NCI-H2196 treated with DMSO at 0.1 percent for 48 hours (cell line): Measurements from ENCODE around the gene MRFAP1.
"Not testable (repeated sequence)": the region's sequence is repeated elsewhere in the genome, so short reads cannot be mapped to it uniquely, and the experiment has no call there.

ENCODE experiments used
- DNase-seq: peaks from one replicate; lab custom pipeline; 2025; ENCODE audit not compliant: unreplicated experiment; lab: John Stamatoyannopoulos, UW

MRFAP1 gene

GRCh38 chr4:6610856-6611430 lies 29.5 kb upstream of the MRFAP1 start:
- DNase-seq = no peak

- DNase-seq = no peak
Observed at GRCh38 chr4:6612961-6613675, 27.4 kb upstream of the MRFAP1 start.

GRCh38 chr4:6613676-6614651 lies 26.5 kb upstream of the MRFAP1 start:
- no peak for DNase-seq

GRCh38 chr4:6614701-6615230 lies 25.7 kb upstream of the MRFAP1 start:
- no peak for DNase-seq

GRCh38 chr4:6616087-6616995 lies 24.1 kb upstream of the MRFAP1 start:
- no peak for DNase-seq

- no peak for DNase-seq
Observed at GRCh38 chr4:6617246-6617645, 23.2 kb upstream of the MRFAP1 start.

- no peak for DNase-seq
Observed at GRCh38 chr4:6618386-6619115, 21.9 kb upstream of the MRFAP1 start.

GRCh38 chr4:6619116-6619465 lies 21.4 kb upstream of the MRFAP1 start:
- DNase-seq = no peak

- no peak for DNase-seq
Observed at GRCh38 chr4:6619466-6620255, 20.8 kb upstream of the MRFAP1 start.

GRCh38 chr4:6620296-6620695 lies 20.2 kb upstream of the MRFAP1 start:
- no peak for DNase-seq

- no peak for DNase-seq
Observed at GRCh38 chr4:6620891-6621555, 19.5 kb upstream of the MRFAP1 start.

GRCh38 chr4:6621556-6621927 lies 18.9 kb upstream of the MRFAP1 start:
- no peak for DNase-seq

GRCh38 chr4:6622744-6623143 lies 17.7 kb upstream of the MRFAP1 start:
- DNase-seq = no peak

- no peak for DNase-seq
Observed at GRCh38 chr4:6625256-6625655, 15.2 kb upstream of the MRFAP1 start.

GRCh38 chr4:6626066-6626465 lies 14.4 kb upstream of the MRFAP1 start:
- no peak for DNase-seq

- no peak for DNase-seq
Observed at GRCh38 chr4:6627832-6628231, 12.7 kb upstream of the MRFAP1 start.

- DNase-seq = not testable (repeated sequence)
Observed at GRCh38 chr4:6628484-6628883, 12.0 kb upstream of the MRFAP1 start.

GRCh38 chr4:6632125-6632524 lies 8.4 kb upstream of the MRFAP1 start:
- no peak for DNase-seq
